Prostate gland (tissue), 2 donors: ENCODE data around the gene PIGQ. TPM values are rescaled to one million over a fixed set of nuclear protein-coding genes. Genes with fewer than 3 reads are reported as not detected.
A peak's percentile ranks its signal among the peaks of the same experiment; 100 is the strongest.

Experiments used
- DNase-seq: peaks from one replicate; pipeline ENCODE4 v3.0.0-alpha.2; 2019; ENCODE audit warnings: low spot score
- H3K27ac ChIP-seq, 2 donors: fragments of 200-600 bp; sonication (generic); 2 replicates each; pipeline ENCODE4 v1.5.1; 2017 to 2019
- H3K27me3 ChIP-seq: fragments of 200-600 bp; sonication (generic); replicated peaks from 2 replicates; pipeline ENCODE4 v1.5.1; 2019; ENCODE audit not compliant: insufficient read depth
- H3K36me3 ChIP-seq, 2 donors: fragments of 200-600 bp; sonication (generic); 1 replicate in 1 of 2; 2 replicates in 1 of 2; pipeline versions ENCODE4 v1.5.1 to v1.8.1; 2017 to 2019
- H3K4me1 ChIP-seq: fragments of 200-600 bp; sonication (generic); replicated peaks from 2 replicates; pipeline ENCODE4 v1.5.1; 2019
- H3K4me3 ChIP-seq, 2 donors: fragments of 200-600 bp; sonication (generic); 2 replicates each; pipeline ENCODE4 v1.5.1; 2017 to 2019
- H3K9me3 ChIP-seq: fragments of 200-600 bp; sonication (generic); 2 replicates; pipeline ENCODE4 v1.5.1; 2017
- POLR2A ChIP-seq: fragments of 450-650 bp; IDR thresholded peaks from one replicate; pipeline ENCODE4 v1.6.1; 2016; ENCODE audit warnings: antibody characterized with exemption, mild to moderate bottlenecking
- POLR2AphosphoS5 ChIP-seq: sonication (generic); formaldehyde crosslinking; IDR thresholded peaks from one replicate; pipeline ENCODE4 v1.6.1; 2017; ENCODE audit warnings: antibody characterized with exemption
- WGBS: methylation state at CpG from one replicate; pipeline ENCODE4 v1.1.5; 2018; 5-methylcytosine and 5-hydroxymethylcytosine counted together
- intact Hi-C: fragments of 100-400 bp; cut with DNase I; formaldehyde crosslinking; loops from one replicate; pipeline ENCODE4 v1.14.2; 2022
- total RNA-seq, 2 donors: library from RNA; depleted of rRNA; stranded (reverse); fragments of >200 nt; gene quantifications; one replicate each; pipeline ENCODE4 v1.1.0, GENCODE V29; 2016
- TF ChIP-seq, protein P1 (sequence below), 4 experiments: fragments of 200-600 bp in 2 of 4; fragments of 450-650 bp in 2 of 4; sonication (generic) in 2 of 4; IDR thresholded peaks; 1 replicate in 3 of 4; 2 replicates in 1 of 4; pipeline ENCODE4 v1.5.1; 2016 to 2019; ENCODE audit warnings: antibody characterized with exemption in 4 of 4, mild to moderate bottlenecking in 2 of 4, moderate library complexity in 2 of 4

PIGQ gene
- total RNA-seq, 2 donors from 2014 or later = 70.1 to 85.8 TPM

DNA sequence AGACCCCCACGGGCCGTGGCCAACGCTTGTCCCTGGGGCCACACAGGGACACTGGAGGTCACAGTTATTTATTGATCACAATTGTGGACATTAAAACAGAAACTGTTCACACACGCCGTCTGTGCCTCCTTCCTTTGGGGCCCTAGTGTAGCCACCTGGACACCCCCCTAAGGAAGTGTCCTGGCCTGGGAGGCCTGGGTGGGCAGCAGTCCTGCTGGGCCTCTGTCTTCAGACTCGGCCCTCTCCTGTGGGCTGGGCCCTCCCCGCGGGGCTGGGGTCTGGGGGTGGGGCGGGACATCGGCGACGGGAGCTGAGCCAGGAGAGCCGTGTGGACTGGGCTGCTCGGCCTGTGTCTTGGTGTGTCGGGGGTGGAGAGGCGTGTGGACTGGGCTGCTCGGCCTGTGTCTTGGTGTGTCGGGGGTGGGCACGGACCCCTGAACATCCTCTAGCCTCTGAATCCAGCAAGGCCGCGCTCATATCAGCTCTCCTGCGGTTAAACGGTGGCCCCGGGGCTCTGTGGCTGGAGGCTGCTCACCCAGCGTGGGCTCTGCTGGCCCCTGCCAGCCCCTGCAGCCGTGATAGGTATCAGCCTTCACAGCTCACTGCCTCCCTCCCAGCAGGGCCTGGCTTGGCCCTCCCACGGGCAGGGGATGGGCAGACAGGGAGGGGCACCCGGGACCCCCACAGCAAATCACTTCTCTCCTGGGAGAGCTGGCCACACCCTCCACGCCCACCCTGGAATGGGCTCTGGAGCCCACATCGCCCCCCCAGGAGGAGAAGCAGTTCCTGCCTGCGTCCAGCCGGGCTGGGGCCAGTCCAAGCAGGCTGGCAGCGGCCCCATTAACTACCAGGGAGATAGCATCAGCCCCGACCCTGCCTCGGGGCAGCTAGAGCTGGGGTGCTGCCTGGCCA lies 4.1 kb upstream of the PIGQ start:
- no peaks in the 10 kb centered on the region for H3K9me3 ChIP-seq
- H3K36me3 ChIP-seq = no peaks in the 10 kb centered on the region
- no peak overlapping the region for H3K27ac ChIP-seq
- no peak for DNase-seq
- intact Hi-C loops = no loop called here
- H3K27me3 ChIP-seq = peaks cover 6% of the 10 kb centered on the region
- H3K4me3 ChIP-seq = no peak overlapping the region
- WGBS = 19% methylated on average over 26 of the region's 35 CpGs
- H3K4me1 ChIP-seq = no peaks in the 10 kb centered on the region
- TF ChIP-seq POLR2AphosphoS5 (no peak), POLR2A (no peak)
- TF ChIP-seq, protein P1, sequence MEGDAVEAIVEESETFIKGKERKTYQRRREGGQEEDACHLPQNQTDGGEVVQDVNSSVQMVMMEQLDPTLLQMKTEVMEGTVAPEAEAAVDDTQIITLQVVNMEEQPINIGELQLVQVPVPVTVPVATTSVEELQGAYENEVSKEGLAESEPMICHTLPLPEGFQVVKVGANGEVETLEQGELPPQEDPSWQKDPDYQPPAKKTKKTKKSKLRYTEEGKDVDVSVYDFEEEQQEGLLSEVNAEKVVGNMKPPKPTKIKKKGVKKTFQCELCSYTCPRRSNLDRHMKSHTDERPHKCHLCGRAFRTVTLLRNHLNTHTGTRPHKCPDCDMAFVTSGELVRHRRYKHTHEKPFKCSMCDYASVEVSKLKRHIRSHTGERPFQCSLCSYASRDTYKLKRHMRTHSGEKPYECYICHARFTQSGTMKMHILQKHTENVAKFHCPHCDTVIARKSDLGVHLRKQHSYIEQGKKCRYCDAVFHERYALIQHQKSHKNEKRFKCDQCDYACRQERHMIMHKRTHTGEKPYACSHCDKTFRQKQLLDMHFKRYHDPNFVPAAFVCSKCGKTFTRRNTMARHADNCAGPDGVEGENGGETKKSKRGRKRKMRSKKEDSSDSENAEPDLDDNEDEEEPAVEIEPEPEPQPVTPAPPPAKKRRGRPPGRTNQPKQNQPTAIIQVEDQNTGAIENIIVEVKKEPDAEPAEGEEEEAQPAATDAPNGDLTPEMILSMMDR (IDR thresholded peaks at IDR 0.05) = no peak

DNA sequence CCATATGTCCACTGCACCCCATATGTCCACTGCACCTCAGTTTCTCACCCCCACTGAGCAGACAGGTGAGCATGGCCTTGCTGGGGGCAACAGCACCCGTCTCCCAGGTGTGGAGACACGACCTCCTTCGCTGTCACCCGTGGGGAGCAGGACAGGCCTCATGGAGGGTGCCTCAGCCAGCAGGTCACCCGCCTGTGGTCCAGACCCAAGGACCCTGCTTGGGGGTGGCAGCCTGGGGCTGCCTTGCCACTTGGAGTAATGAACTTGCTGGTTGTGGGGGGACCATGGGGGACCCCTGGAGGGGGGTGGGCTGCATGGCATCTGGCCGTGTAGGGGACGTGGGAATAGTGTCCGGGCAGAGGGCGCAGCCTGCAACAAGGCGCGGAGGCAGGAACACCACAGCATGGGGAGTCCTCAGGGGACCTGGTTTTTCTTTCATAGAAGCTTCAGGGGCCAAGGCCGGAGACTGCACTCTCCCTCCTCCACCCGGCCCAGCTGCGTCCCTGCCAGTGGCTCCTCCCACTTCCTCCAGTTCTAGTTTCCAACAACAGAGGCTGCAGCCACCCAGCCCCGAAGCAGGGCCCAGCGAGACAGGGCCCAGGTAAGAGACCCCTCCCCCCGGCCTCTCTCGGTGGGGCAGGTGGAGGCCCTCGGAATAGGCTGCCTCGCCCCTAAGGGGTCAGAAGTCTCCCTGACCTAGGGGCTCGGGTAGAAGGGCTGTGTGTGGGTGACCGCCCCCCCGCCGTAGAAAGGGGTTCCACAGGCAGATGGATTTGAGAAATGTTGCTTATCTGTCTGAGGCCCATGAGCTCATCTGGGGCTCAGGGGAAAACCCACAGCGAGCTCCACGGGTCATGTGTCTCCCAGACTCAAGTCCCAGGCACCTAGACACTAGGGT lies 3.0 kb upstream of the PIGQ start, which contains the start of gene NHLRC4:
NHLRC4 (plus strand) TSS at position 531 of the 898 bp plus-strand sequence. CDS start 1,043 bp downstream, outside the sequence.
- peak; percentile 53 for DNase-seq
- TF ChIP-seq POLR2A (no peak), POLR2AphosphoS5 (no peak)
- TF ChIP-seq, protein P1 (IDR thresholded peaks at IDR 0.05) = no peak
- intact Hi-C loops = no loop called here

DNA sequence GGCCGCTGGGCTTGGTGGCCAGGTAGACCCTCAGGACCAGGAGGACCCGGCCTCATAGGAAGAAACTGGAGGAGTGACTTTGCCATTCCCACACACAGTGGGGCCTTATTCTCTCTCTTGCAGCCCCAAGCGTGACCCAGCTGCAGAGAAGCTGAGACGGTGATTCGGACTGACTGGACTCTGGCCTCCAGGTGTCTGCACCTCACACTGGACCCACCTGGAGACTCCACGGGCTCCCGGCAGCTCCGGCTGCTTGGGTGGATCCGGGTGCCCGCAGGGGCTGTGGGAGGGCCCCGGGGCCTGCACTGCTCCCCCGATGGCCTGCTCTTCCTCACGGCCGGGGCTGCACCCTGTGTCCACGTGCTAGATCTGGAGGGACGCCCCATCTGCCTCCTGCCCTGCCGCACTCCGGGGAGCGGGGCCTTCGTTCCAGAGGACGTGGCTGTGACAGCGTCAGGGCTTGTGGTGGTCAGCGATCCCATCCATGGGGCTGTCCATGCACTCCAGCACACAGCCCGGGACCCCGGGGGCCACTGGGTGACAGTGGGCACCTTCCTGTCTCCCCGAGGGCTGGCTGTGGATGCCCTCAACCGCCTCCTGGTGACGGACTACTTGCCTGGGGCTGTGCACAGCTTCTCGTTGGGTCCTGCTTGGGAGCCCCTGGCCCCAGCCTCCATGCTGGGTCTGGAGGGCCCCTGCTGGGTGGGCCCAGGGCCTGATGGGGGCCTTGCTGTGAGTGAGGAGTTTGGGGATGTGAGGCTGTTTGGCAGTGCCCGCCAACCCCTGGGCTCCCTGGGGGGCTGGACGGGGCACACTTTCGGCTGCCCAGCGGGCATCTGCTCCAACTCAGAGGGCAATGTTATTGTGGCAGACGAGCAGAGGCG lies 2.2 kb upstream of the PIGQ start:
- 91% methylated on average over 23 of the region's 35 CpGs for WGBS
- Histone ChIP-seq H3K27me3 (no peaks in the 10 kb centered on the region), H3K27ac (peak overlapping the region in 1 of 2 donors; percentile 43), H3K4me3 (no peak overlapping the region), H3K4me1 (no peaks in the 10 kb centered on the region), H3K9me3 (no peaks in the 10 kb centered on the region), H3K36me3 (no peaks in the 10 kb centered on the region)
- no peak for TF ChIP-seq POLR2AphosphoS5
- TF ChIP-seq, protein P1 (IDR thresholded peaks at IDR 0.05) = no peak
- no peak for DNase-seq
- intact Hi-C loops = no loop called here

More for the DNA sequence above, 3.0 kb upstream of the PIGQ start, which contains the start of gene NHLRC4:
- Histone ChIP-seq H3K27ac (peak within 1 kb of the TSS in 1 of 2 donors; percentile 43), H3K4me1 (no peaks in the 10 kb centered on the region), H3K36me3 (no peaks in the 10 kb centered on the region), H3K9me3 (no peaks in the 10 kb centered on the region), H3K27me3 (no peaks in the 10 kb centered on the region), H3K4me3 (peak within 1 kb of the TSS in 1 of 2 donors; percentile 11)
- WGBS = 22% methylated on average over 25 of the region's 26 CpGs

DNA sequence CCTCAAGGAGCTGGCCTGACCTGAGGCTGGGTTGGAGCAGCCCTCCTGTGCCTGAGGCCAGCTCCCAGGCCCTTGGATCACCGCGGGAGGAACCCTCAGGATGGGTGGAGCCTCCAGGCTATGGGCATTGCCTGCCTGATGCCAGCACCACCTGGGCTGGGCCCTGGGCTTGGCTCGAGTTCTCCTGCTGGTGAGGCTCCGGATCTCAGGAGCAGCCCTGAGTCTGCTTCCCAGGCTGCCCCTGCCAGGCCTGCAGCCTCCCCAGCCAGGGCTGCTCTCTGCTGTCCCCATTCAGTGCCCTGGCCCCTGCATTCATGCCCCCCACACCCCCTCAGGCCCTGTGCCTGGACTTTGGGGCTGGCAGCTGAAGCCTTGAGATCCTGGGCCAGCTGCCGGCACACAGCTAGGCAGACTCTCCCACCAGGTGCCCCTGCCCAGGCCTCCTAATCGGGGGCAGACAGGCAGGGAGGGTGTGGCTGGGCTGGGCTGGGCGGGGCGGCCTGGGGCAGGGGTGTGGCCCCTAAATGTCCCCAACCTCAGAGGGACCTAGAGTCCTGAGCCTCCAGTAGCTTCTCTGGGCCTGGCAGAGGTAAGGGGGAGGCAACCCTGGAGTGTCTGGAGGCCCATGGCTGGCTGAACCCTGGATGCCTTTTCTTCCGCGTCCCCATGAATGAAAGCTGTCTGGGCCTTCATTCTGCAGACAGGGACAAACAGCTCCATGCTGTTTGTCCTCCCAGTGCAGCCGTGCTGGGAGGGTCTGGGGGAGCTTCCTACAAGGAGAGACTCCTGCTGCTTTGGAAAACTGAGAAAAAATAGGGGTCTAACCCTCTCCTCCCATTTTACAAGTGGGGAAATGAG lies 1.1 kb upstream of the PIGQ start:
- TF ChIP-seq POLR2A (no peak), POLR2AphosphoS5 (no peak)
- TF ChIP-seq, protein P1 (IDR thresholded peaks at IDR 0.05) = no peak
- 52% methylated on average over 10 of the region's 11 CpGs for WGBS
- Histone ChIP-seq H3K27me3 (no peaks in the 10 kb centered on the region), H3K27ac (peak overlapping the region in 1 of 2 donors; percentile 71), H3K9me3 (no peaks in the 10 kb centered on the region), H3K4me1 (no peaks in the 10 kb centered on the region), H3K4me3 (peak overlapping the region; percentile 84 to 94), H3K36me3 (no peaks in the 10 kb centered on the region)
- intact Hi-C loops = no loop called here
- no peak for DNase-seq
